Endothelial cell (in vitro differentiated cells): ENCODE results near the gene PLEKHN1. TPM values are rescaled to one million over a fixed set of nuclear protein-coding genes. Genes with fewer than 3 reads are reported as not detected.
A peak's percentile ranks its signal among the peaks of the same experiment; 100 is the strongest.

Experiments
- DNase-seq: peaks from one replicate; pipeline ENCODE4 v3.0.0; 2021; ENCODE audit warnings: low spot score
- H3K27ac Mint-ChIP-seq: one replicate; pipeline ENCODE4 v1.8.0; 2021; ENCODE audit warnings: mixed read lengths, inconsistent platforms; ENCODE audit not compliant: unreplicated experiment
- H3K27me3 Mint-ChIP-seq: one replicate; pipeline ENCODE4 v1.8.0; 2021; ENCODE audit warnings: mild to moderate bottlenecking, moderate library complexity, mixed read lengths, inconsistent platforms; ENCODE audit not compliant: unreplicated experiment
- H3K36me3 Mint-ChIP-seq: one replicate; pipeline ENCODE4 v1.8.0; 2021; ENCODE audit warnings: mild to moderate bottlenecking, low read depth, mixed read lengths, inconsistent platforms; ENCODE audit not compliant: unreplicated experiment
- H3K4me1 Mint-ChIP-seq: one replicate; pipeline ENCODE4 v1.8.0; 2021; ENCODE audit warnings: mild to moderate bottlenecking, mixed read lengths, inconsistent platforms; ENCODE audit not compliant: unreplicated experiment
- H3K4me3 Mint-ChIP-seq: one replicate; pipeline ENCODE4 v1.8.0; 2021; ENCODE audit warnings: mild to moderate bottlenecking, mixed read lengths, inconsistent platforms; ENCODE audit not compliant: unreplicated experiment
- H3K9me3 Mint-ChIP-seq: one replicate; pipeline ENCODE4 v1.8.0; 2021; ENCODE audit warnings: mixed read lengths, inconsistent platforms; ENCODE audit not compliant: unreplicated experiment
- CTCF ChIP-seq: fragments of 200-600 bp; sonication (generic); IDR thresholded peaks from one replicate; pipeline ENCODE4 v1.5.0; 2021; ENCODE audit warnings: antibody characterized with exemption; ENCODE audit not compliant: unreplicated experiment
- total RNA-seq: library from RNA; stranded (reverse); fragmentation: NEBNext Ultra II Directional; extraction: Animal tissue kit (Norgen Biotek cat#: 25700); gene quantifications from one replicate; pipeline ENCODE4 v1.2.1, GENCODE V29; 2021; ENCODE audit not compliant: unreplicated experiment

The PLEKHN1 gene
- total RNA-seq, 1 donor from 2014 or later: not detected

GRCh38 chr1:958823-959730, 7.2 kb upstream of the PLEKHN1 start, which contains the start of gene NOC2L:
Gene NOC2L (minus strand): TSS chr1:959256. CDS start chr1:959240, 16 bp downstream.
- Mint-ChIP-seq H3K4me3 (peak within 1 kb of the TSS; percentile 94), H3K27me3 (peaks cover 12% of the 10 kb centered on the region), H3K27ac (peak within 1 kb of the TSS; percentile 49), H3K4me1 (peaks cover 7% of the 10 kb centered on the region), H3K9me3 (no peaks in the 10 kb centered on the region), H3K36me3 (peaks cover 22% of the 10 kb centered on the region)
- DNase-seq: peak; percentile 95
- no peak for TF ChIP-seq CTCF

GRCh38 chr1:959731-960362, 6.4 kb upstream of the PLEKHN1 start:
- no peaks in the 10 kb centered on the region for H3K9me3 Mint-ChIP-seq
- TF ChIP-seq CTCF: no peak
- H3K4me1 Mint-ChIP-seq: peaks cover 7% of the 10 kb centered on the region
- peaks cover 9% of the 10 kb centered on the region for H3K27me3 Mint-ChIP-seq
- H3K36me3 Mint-ChIP-seq: peaks cover 18% of the 10 kb centered on the region
- H3K4me3 Mint-ChIP-seq: no peak overlapping the region
- DNase-seq: no peak
- H3K27ac Mint-ChIP-seq: no peak overlapping the region

GRCh38 chr1:960363-961131, 5.7 kb upstream of the PLEKHN1 start, which contains the start of gene KLHL17:
Gene KLHL17 (plus strand): TSS chr1:960584. CDS start chr1:960694, 110 bp downstream.
- Mint-ChIP-seq H3K27ac (no peak within 1 kb of the TSS), H3K36me3 (peaks cover 13% of the 10 kb centered on the region), H3K4me1 (peaks cover 7% of the 10 kb centered on the region), H3K9me3 (no peaks in the 10 kb centered on the region), H3K4me3 (no peak within 1 kb of the TSS), H3K27me3 (peaks cover 9% of the 10 kb centered on the region)
- peak; percentile 75 for DNase-seq
- TF ChIP-seq CTCF: no peak

- H3K36me3 Mint-ChIP-seq: peaks cover 13% of the 10 kb centered on the region
- peaks cover 7% of the 10 kb centered on the region for H3K4me1 Mint-ChIP-seq
- H3K27me3 Mint-ChIP-seq: peaks cover 9% of the 10 kb centered on the region
- no peaks in the 10 kb centered on the region for H3K9me3 Mint-ChIP-seq
- no peak overlapping the region for H3K4me3 Mint-ChIP-seq
- TF ChIP-seq CTCF: no peak
- no peak for DNase-seq
- no peak overlapping the region for H3K27ac Mint-ChIP-seq
Observed at GRCh38 chr1:961132-961669, 5.1 kb upstream of the PLEKHN1 start.
